SK-N-SH treated with all-trans-retinoic acid at 6 μM for 48 hours (cell line): ENCODE results near the gene USB1.
A peak's percentile ranks its signal among the peaks of the same experiment; 100 is the strongest.

ENCODE experiments used
- ATAC-seq: fragments of 200-7000 bp; cut with Tn5 transposase; 3 replicates; pipeline ENCODE4 v1.9.1; 2020; ENCODE audit warnings: mild to moderate bottlenecking, moderate library complexity
- ARNTL ChIP-seq: fragments of 450-650 bp; formaldehyde crosslinking; IDR thresholded peaks from 2 replicates; pipeline ENCODE4 v1.5.0; 2020; ENCODE audit warnings: low read depth, mild to moderate bottlenecking, moderate library complexity, borderline replicate concordance
- CSDC2 ChIP-seq: fragments of 250-450 bp; sonication (Bioruptor Pico); IDR thresholded peaks from 2 replicates; pipeline ENCODE4 v1.5.0; 2020; ENCODE audit warnings: mild to moderate bottlenecking, moderate library complexity
- ESRRG ChIP-seq: fragments of 250-450 bp; sonication (Bioruptor Pico); IDR thresholded peaks from 2 replicates; pipeline ENCODE4 v1.6.1; 2021; ENCODE audit warnings: mild to moderate bottlenecking
- GLIS3 ChIP-seq: fragments of 250-450 bp; sonication (Bioruptor Pico); IDR thresholded peaks from 2 replicates; pipeline ENCODE4 v1.5.0; 2020; ENCODE audit warnings: mild to moderate bottlenecking, moderate library complexity
- ISL1 ChIP-seq: fragments of 250-450 bp; sonication (Bioruptor Pico); IDR thresholded peaks from 2 replicates; pipeline ENCODE4 v2.1.2; 2022; ENCODE audit warnings: mild to moderate bottlenecking, moderate library complexity
- PPARA ChIP-seq: fragments of 250-450 bp; sonication (Bioruptor Pico); IDR thresholded peaks from 2 replicates; pipeline ENCODE4 v1.5.0; 2020; ENCODE audit warnings: mild to moderate bottlenecking, borderline replicate concordance
- RARB ChIP-seq: fragments of 250-450 bp; sonication (Bioruptor Pico); IDR thresholded peaks from 2 replicates; pipeline ENCODE4 v1.8.0; 2021; ENCODE audit warnings: mild to moderate bottlenecking, moderate library complexity
- SNAI2 ChIP-seq: fragments of 250-450 bp; sonication (Bioruptor Pico); IDR thresholded peaks from 2 replicates; pipeline ENCODE4 v1.5.0; 2020; ENCODE audit warnings: mild to moderate bottlenecking, moderate library complexity
- TOX ChIP-seq: fragments of 250-450 bp; sonication (Bioruptor Pico); IDR thresholded peaks from 2 replicates; pipeline ENCODE4 v1.8.0; 2021; ENCODE audit warnings: mild to moderate bottlenecking, moderate library complexity, borderline replicate concordance
- ZC3H10 ChIP-seq: fragments of 250-450 bp; sonication (Bioruptor Pico); IDR thresholded peaks from 2 replicates; pipeline ENCODE4 v1.5.1; 2021; ENCODE audit warnings: mild to moderate bottlenecking, moderate library complexity
- ZFP3 ChIP-seq: fragments of 250-450 bp; sonication (Bioruptor Pico); IDR thresholded peaks from 2 replicates; pipeline ENCODE4 v1.5.0; 2020; ENCODE audit warnings: mild to moderate bottlenecking, moderate library complexity
- ZFP30 ChIP-seq: fragments of 450-650 bp; formaldehyde crosslinking; IDR thresholded peaks from 2 replicates; pipeline ENCODE4 v1.5.0; 2022; ENCODE audit warnings: mild to moderate bottlenecking, moderate library complexity
- ZNF70 ChIP-seq: fragments of 450-650 bp; formaldehyde crosslinking; IDR thresholded peaks from 2 replicates; pipeline ENCODE4 v1.5.0; 2020; ENCODE audit warnings: mild to moderate bottlenecking, moderate library complexity
- ZNF8 ChIP-seq: fragments of 450-650 bp; formaldehyde crosslinking; IDR thresholded peaks from 2 replicates; pipeline ENCODE4 v1.5.0; 2020; ENCODE audit warnings: mild to moderate bottlenecking, moderate library complexity
- TF ChIP-seq, protein P1 (sequence below): fragments of 250-450 bp; sonication (Bioruptor Pico); IDR thresholded peaks from 2 replicates; pipeline ENCODE4 v1.8.0; 2021; ENCODE audit warnings: low read depth, mild to moderate bottlenecking, moderate library complexity, borderline replicate concordance
- TF ChIP-seq, protein P2 (sequence below): fragments of 250-450 bp; sonication (Bioruptor Pico); IDR thresholded peaks from 2 replicates; pipeline ENCODE4 v1.5.1; 2020; ENCODE audit warnings: low read depth, mild to moderate bottlenecking, moderate library complexity
- TF ChIP-seq, protein P3 (sequence below): fragments of 250-450 bp; sonication (Bioruptor Pico); IDR thresholded peaks from 2 replicates; pipeline ENCODE4 v1.8.0; 2020; ENCODE audit warnings: mild to moderate bottlenecking, moderate library complexity, borderline replicate concordance
- TF ChIP-seq, protein P4 (sequence below): fragments of 250-450 bp; sonication (Bioruptor Pico); IDR thresholded peaks from 2 replicates; pipeline ENCODE4 v1.5.1; 2021; ENCODE audit warnings: mild to moderate bottlenecking, moderate library complexity
- TF ChIP-seq, protein P5 (sequence below): fragments of 250-450 bp; sonication (Bioruptor Pico); IDR thresholded peaks from 2 replicates; pipeline ENCODE4 v1.5.0; 2020; ENCODE audit warnings: mild to moderate bottlenecking, moderate library complexity

USB1 gene

DNA sequence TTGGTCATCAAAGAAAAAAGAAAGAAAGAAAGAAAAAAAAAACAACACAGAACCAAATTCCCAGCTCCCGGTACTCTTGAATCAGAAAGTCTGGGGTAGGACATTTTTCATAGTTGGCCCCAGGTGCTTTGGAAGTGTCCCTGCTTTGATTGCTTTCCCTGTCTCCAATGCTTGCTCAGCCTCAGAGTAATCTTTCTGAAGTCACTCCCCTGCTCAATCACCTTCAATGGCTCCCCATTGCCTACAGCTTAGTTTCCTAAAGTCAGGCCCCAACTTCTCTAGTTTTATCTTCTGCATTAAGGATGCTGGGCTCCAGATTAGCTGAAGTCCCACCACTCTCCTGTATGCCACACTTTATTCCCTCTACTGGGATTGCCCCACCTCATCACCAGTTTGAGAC is 47.4 kb upstream of the USB1 start:
- no peak for ATAC-seq
- TF ChIP-seq, protein P1, sequence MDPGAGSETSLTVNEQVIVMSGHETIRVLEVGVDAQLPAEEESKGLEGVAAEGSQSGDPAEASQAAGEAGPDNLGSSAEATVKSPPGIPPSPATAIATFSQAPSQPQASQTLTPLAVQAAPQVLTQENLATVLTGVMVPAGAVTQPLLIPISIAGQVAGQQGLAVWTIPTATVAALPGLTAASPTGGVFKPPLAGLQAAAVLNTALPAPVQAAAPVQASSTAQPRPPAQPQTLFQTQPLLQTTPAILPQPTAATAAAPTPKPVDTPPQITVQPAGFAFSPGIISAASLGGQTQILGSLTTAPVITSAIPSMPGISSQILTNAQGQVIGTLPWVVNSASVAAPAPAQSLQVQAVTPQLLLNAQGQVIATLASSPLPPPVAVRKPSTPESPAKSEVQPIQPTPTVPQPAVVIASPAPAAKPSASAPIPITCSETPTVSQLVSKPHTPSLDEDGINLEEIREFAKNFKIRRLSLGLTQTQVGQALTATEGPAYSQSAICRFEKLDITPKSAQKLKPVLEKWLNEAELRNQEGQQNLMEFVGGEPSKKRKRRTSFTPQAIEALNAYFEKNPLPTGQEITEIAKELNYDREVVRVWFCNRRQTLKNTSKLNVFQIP (CRISPR knock-in tag): no peak
- TF ChIP-seq, protein P2, sequence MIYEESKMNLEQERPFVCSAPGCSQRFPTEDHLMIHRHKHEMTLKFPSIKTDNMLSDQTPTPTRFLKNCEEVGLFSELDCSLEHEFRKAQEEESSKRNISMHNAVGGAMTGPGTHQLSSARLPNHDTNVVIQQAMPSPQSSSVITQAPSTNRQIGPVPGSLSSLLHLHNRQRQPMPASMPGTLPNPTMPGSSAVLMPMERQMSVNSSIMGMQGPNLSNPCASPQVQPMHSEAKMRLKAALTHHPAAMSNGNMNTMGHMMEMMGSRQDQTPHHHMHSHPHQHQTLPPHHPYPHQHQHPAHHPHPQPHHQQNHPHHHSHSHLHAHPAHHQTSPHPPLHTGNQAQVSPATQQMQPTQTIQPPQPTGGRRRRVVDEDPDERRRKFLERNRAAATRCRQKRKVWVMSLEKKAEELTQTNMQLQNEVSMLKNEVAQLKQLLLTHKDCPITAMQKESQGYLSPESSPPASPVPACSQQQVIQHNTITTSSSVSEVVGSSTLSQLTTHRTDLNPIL (CRISPR knock-in tag): no peak
- TF ChIP-seq PPARA (CRISPR knock-in tag): no peak
- no peak for TF ChIP-seq RARB
- TF ChIP-seq, protein P3, sequence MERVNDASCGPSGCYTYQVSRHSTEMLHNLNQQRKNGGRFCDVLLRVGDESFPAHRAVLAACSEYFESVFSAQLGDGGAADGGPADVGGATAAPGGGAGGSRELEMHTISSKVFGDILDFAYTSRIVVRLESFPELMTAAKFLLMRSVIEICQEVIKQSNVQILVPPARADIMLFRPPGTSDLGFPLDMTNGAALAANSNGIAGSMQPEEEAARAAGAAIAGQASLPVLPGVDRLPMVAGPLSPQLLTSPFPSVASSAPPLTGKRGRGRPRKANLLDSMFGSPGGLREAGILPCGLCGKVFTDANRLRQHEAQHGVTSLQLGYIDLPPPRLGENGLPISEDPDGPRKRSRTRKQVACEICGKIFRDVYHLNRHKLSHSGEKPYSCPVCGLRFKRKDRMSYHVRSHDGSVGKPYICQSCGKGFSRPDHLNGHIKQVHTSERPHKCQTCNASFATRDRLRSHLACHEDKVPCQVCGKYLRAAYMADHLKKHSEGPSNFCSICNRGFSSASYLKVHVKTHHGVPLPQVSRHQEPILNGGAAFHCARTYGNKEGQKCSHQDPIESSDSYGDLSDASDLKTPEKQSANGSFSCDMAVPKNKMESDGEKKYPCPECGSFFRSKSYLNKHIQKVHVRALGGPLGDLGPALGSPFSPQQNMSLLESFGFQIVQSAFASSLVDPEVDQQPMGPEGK: no peak
- TF ChIP-seq ZFP30 (CRISPR knock-in tag): no peak
- TF ChIP-seq ISL1 (CRISPR knock-in tag): no peak
- TF ChIP-seq ZC3H10 (CRISPR knock-in tag): no peak
- no peak for TF ChIP-seq ZNF70 (CRISPR knock-in tag)
- no peak for TF ChIP-seq ZFP3 (CRISPR knock-in tag)
- TF ChIP-seq CSDC2 (CRISPR knock-in tag): no peak
- no peak for TF ChIP-seq TOX (CRISPR knock-in tag)
- TF ChIP-seq, protein P4, sequence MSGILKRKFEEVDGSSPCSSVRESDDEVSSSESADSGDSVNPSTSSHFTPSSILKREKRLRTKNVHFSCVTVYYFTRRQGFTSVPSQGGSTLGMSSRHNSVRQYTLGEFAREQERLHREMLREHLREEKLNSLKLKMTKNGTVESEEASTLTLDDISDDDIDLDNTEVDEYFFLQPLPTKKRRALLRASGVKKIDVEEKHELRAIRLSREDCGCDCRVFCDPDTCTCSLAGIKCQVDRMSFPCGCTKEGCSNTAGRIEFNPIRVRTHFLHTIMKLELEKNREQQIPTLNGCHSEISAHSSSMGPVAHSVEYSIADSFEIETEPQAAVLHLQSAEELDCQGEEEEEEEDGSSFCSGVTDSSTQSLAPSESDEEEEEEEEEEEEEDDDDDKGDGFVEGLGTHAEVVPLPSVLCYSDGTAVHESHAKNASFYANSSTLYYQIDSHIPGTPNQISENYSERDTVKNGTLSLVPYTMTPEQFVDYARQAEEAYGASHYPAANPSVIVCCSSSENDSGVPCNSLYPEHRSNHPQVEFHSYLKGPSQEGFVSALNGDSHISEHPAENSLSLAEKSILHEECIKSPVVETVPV (CRISPR knock-in tag): no peak
- no peak for TF ChIP-seq GLIS3
- TF ChIP-seq ZNF8 (CRISPR knock-in tag): no peak
- TF ChIP-seq, protein P5, sequence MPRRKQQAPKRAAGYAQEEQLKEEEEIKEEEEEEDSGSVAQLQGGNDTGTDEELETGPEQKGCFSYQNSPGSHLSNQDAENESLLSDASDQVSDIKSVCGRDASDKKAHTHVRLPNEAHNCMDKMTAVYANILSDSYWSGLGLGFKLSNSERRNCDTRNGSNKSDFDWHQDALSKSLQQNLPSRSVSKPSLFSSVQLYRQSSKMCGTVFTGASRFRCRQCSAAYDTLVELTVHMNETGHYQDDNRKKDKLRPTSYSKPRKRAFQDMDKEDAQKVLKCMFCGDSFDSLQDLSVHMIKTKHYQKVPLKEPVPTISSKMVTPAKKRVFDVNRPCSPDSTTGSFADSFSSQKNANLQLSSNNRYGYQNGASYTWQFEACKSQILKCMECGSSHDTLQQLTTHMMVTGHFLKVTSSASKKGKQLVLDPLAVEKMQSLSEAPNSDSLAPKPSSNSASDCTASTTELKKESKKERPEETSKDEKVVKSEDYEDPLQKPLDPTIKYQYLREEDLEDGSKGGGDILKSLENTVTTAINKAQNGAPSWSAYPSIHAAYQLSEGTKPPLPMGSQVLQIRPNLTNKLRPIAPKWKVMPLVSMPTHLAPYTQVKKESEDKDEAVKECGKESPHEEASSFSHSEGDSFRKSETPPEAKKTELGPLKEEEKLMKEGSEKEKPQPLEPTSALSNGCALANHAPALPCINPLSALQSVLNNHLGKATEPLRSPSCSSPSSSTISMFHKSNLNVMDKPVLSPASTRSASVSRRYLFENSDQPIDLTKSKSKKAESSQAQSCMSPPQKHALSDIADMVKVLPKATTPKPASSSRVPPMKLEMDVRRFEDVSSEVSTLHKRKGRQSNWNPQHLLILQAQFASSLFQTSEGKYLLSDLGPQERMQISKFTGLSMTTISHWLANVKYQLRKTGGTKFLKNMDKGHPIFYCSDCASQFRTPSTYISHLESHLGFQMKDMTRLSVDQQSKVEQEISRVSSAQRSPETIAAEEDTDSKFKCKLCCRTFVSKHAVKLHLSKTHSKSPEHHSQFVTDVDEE (CRISPR knock-in tag): no peak

DNA sequence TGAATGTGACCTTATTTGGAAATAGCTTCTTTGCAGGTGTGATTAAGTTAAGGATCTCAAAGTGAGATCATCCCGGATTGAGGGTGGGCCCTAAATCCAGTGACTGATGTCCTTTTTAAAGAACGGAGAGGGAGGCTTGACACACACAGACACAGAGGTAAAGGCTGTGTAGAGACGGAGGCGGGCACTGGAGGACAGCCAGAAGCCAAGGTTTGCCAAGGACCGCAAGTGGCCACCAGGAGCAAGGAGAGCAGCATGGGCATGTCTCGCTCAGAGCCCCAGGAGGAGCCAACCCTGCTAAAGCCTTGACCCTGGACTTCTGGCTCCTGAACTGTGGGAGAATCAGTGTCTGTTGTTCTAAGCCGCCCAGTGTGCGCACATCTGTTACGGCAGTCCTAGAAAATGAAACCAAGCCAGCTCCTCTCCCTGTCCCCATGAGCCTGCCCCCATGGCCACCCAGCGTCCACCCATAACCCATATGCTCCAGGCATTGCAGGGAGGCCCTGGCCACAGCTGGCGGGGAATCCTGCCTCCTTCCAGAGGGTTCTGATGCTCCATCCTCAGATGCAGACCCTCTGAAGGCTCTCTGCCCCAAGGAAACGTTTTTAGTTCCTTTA is 45.5 kb upstream of the USB1 start:
- peak; percentile 67 for ATAC-seq
- no peak for TF ChIP-seq CSDC2 (CRISPR knock-in tag)
- TF ChIP-seq, protein P5 (CRISPR knock-in tag): no peak
- no peak for TF ChIP-seq ESRRG (CRISPR knock-in tag)
- TF ChIP-seq ARNTL (CRISPR knock-in tag): no peak
- TF ChIP-seq, protein P4 (CRISPR knock-in tag): no peak
- no peak for TF ChIP-seq ZNF70 (CRISPR knock-in tag)
- TF ChIP-seq, protein P2 (CRISPR knock-in tag): no peak
- TF ChIP-seq, protein P3: no peak
- no peak for TF ChIP-seq SNAI2 (CRISPR knock-in tag)
